Natural killer cell treated with Interleukin-12 subunit alpha and Interleukin-12 subunit beta and Interleukin-15 and Interleukin-18, amount 100 ng/mL, for 72 hours (primary cell): ENCODE measurements around the gene YKT6. TPM values are rescaled to one million over a fixed set of nuclear protein-coding genes. Genes with fewer than 3 reads are reported as not detected.

Experiments
- ATAC-seq, 2 donors: fragments of 150-1000 bp; cut with Tn5 transposase in 1 of 2; sonication (Bioruptor Pico), chemical (Tn5 transposase) in 1 of 2; 2 replicates each; pipeline ENCODE4 v1.10.0; 2021
- DNase-seq: peaks from one replicate; pipeline ENCODE4 v3.0.0; 2022; ENCODE audit warnings: low spot score
- H3K27ac Mint-ChIP-seq, 2 donors: 1 replicate in 1 of 2; 2 replicates in 1 of 2; pipeline ENCODE4 v1.8.0; 2022; ENCODE audit warnings: mixed read lengths in 2 of 2, mild to moderate bottlenecking in 1 of 2, moderate library complexity in 1 of 2
- H3K27me3 Mint-ChIP-seq, 2 donors: 1 replicate in 1 of 2; 2 replicates in 1 of 2; pipeline ENCODE4 v1.8.0; 2022; ENCODE audit warnings: mixed read lengths in 2 of 2
- H3K36me3 Mint-ChIP-seq: one replicate; pipeline ENCODE4 v1.8.0; 2022; ENCODE audit warnings: mixed read lengths
- H3K4me1 Mint-ChIP-seq, 2 donors: 1 replicate in 1 of 2; 2 replicates in 1 of 2; pipeline ENCODE4 v1.8.0; 2022; ENCODE audit warnings: low read depth in 2 of 2, mixed read lengths in 2 of 2, mild to moderate bottlenecking in 1 of 2
- H3K4me3 Mint-ChIP-seq: one replicate; pipeline ENCODE4 v1.8.0; 2022; ENCODE audit warnings: mixed read lengths
- H3K9me3 Mint-ChIP-seq: 2 replicates; pipeline ENCODE4 v1.8.0; 2022; ENCODE audit warnings: mixed read lengths
- total RNA-seq, 2 donors: library from RNA; stranded (reverse); gene quantifications; one replicate each; pipeline ENCODE4 v1.2.3, GENCODE V29; 2022

YKT6 gene
- total RNA-seq, 2 donors from 2014 or later, result 93.1 to 99.3 TPM

- H3K27me3 Mint-ChIP-seq, result no peaks in the 10 kb centered on the region
- H3K27ac Mint-ChIP-seq, result no peak overlapping the region
- no peaks in the 10 kb centered on the region for H3K4me1 Mint-ChIP-seq
- no peak for DNase-seq
- H3K4me3 Mint-ChIP-seq, result no peak overlapping the region
- ATAC-seq, result no peak
- H3K36me3 Mint-ChIP-seq, result no peaks in the 10 kb centered on the region
- no peaks in the 10 kb centered on the region for H3K9me3 Mint-ChIP-seq
These were observed 45.8 kb downstream of the YKT6 start for GRCh38 chr7:44246396-44247113.

DNA sequence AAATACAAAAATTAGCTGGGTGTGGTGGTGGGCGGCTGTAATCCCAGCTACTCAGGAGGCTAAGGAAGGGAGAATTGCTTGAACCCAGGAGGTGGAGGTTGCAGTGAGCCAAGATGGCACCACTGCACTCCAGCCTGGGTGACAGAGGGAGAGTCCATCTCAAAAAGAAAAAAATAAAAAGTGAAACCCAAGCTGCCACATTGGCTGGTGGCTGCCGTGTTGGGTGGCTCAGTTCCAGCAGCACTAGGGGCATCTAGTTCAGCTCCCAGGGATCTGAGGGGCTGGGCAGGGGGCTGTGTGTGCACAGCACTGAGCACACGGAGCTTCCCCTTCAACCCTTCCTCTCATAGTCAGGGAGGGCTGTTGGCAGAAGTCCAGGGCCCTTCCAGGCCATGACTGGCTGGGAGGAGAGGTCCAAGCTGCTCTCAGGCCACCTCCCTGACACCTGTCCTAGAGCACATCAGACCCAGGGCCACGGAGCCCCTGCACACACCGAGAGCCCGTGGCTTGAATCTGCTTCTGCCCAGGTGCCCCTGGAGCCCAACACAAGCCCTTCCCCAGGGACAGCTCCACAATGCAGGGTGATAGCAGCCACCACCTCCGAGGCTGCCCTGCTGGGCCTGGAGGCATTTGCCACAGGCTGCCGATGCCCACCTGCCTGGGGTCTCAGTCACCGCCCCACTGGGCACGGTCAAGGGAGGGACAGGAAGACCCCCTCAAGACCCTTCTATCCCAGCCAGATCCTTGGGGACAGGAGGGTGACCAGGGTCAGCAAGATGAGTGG lies 47.3 kb downstream of the YKT6 start:
- ATAC-seq (no peak), DNase-seq (no peak)
- no peaks in the 10 kb centered on the region for H3K27me3 Mint-ChIP-seq
- no peak overlapping the region for H3K4me3 Mint-ChIP-seq
- no peaks in the 10 kb centered on the region for H3K4me1 Mint-ChIP-seq
- H3K36me3 Mint-ChIP-seq, result no peaks in the 10 kb centered on the region
- H3K27ac Mint-ChIP-seq, result no peak overlapping the region
- no peaks in the 10 kb centered on the region for H3K9me3 Mint-ChIP-seq

DNA sequence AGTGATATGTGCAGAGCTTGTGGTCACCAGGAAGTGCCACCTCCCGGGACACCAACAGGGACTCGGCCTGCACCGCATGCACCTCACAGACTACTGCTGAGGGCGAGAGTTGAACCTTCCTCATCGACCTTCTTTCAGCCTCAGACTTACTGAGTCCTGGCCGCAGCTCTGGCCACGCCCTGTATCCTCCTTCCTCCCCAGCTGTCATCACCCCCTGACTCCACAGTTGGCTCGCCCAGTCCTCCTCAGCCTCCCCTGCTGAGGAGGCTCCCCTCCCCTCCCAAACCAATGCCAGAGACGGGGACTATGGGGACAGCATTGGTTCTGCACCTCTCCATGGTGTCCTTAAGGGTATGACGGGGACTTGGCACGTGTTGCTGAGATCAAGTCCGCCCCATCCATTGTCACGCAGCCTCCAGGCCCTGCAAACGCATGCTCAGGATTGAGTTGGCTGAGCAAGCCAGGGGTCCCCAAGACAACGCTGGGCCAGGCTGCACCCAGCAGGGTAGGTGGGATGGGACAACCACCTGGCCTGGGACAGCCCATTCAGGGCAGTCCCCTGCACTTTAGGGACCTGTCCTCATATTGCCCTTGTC lies 49.0 kb downstream of the YKT6 start:
- no peak overlapping the region for H3K4me3 Mint-ChIP-seq
- no peaks in the 10 kb centered on the region for H3K9me3 Mint-ChIP-seq
- peaks cover 4 to 5% of the 10 kb centered on the region in 2 donors for H3K4me1 Mint-ChIP-seq
- H3K27me3 Mint-ChIP-seq, result no peaks in the 10 kb centered on the region
- peak in 1 of 2 donors; percentile 11 for ATAC-seq
- no peak for DNase-seq
- no peaks in the 10 kb centered on the region for H3K36me3 Mint-ChIP-seq
- no peak overlapping the region for H3K27ac Mint-ChIP-seq

DNA sequence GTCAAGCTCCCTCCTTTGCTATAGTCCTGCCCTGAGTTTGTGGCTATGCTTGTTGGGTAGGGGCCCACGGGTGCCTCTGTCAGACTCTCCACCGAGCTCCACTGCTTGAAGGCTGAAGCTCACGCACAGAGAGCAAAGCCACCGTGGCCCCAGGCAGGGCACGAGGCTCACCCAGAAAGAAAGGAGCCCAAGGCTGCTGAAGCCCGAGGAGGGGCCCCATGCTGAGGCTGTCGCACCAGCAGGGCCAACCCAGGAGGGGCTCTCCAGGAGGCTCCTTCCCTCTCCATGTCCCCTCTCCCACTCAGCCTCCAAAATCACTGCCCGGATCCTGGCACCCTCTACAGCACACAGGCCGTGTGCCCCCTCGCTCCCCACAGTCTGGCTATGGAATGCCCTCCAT lies 50.5 kb downstream of the YKT6 start:
- Mint-ChIP-seq H3K27me3 (no peaks in the 10 kb centered on the region), H3K27ac (no peak overlapping the region), H3K9me3 (no peaks in the 10 kb centered on the region), H3K4me1 (peaks cover 11 to 12% of the 10 kb centered on the region in 2 donors), H3K4me3 (no peak overlapping the region), H3K36me3 (no peaks in the 10 kb centered on the region)
- no peak for ATAC-seq
- no peak for DNase-seq

DNA sequence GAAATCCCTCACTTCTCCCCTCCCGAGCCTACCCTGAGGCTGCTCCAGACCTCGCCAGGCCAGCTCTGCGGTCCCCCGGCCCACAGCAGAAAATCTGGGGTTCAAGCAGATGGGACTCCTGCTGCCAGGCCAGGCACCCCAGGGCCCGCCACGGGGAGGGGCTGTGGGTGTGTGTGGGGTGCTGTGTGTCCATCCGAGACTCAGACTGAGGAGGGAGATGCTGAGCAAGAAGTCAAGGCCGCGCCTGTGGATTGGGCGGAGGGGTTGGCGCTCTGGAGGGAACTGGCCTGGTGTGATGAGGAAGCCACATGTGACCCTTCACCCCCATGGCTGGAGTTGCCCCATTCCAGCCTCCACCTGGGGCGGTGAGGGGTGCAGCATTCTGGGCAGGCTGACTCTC lies 51.1 kb downstream of the YKT6 start:
- DNase-seq, result no peak
- Mint-ChIP-seq H3K4me3 (no peak overlapping the region), H3K27ac (no peak overlapping the region), H3K4me1 (peaks cover 11 to 13% of the 10 kb centered on the region in 2 donors), H3K36me3 (no peaks in the 10 kb centered on the region), H3K9me3 (no peaks in the 10 kb centered on the region), H3K27me3 (no peaks in the 10 kb centered on the region)
- ATAC-seq, result no peak

DNA sequence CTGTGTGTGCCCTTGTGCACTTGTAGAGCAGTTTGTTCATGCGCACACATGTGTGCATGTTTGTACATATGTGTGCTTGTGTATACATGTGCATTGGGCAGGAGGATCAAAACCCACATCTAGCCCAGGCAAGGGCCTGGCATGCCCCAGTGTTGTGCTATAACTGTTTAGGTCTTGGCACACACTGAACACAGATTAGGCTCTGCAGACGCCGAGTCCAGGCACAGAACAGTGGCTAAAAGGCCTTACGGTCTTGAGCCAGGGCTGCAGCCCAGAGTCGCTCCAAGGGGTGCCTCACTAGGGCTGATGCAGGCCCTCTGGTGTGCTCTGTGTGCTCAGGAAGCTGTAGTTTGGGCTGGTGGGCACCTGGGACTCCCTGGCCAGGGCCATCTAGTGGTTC lies 55.7 kb downstream of the YKT6 start:
- no peaks in the 10 kb centered on the region for H3K9me3 Mint-ChIP-seq
- no peak for ATAC-seq
- H3K36me3 Mint-ChIP-seq, result no peaks in the 10 kb centered on the region
- DNase-seq, result no peak
- no peak overlapping the region for H3K4me3 Mint-ChIP-seq
- H3K4me1 Mint-ChIP-seq, result peaks cover 35 to 39% of the 10 kb centered on the region in 2 donors
- peak overlapping the region; percentile 1 to 42 for H3K27ac Mint-ChIP-seq
- H3K27me3 Mint-ChIP-seq, result no peaks in the 10 kb centered on the region

DNA sequence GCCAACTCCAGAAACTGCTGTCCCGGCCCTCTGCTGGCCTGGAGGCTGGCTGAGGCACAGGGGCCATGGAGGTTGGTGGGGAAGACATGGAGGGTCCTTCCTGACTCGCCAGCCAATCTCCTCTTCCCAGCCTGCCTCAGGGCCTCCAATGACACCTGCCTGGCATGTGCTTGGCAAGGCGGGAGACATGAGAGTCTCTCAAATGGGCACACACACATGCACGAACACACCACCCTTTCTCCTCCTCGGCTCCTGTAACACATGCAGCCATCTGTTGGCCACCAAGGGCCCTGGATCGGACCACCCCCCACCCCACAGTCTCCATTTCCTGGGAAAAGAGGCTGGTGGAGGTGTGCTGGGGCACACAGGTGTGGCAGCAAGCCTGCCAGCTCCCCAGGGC lies 56.4 kb downstream of the YKT6 start:
- Mint-ChIP-seq H3K4me1 (peaks cover 35 to 39% of the 10 kb centered on the region in 2 donors), H3K4me3 (no peak overlapping the region), H3K27me3 (no peaks in the 10 kb centered on the region), H3K27ac (peak overlapping the region; percentile 61 to 84), H3K36me3 (no peaks in the 10 kb centered on the region), H3K9me3 (no peaks in the 10 kb centered on the region)
- DNase-seq (no peak), ATAC-seq (no peak)

- Mint-ChIP-seq H3K9me3 (no peaks in the 10 kb centered on the region), H3K27ac (peak overlapping the region; percentile 61 to 84), H3K36me3 (no peaks in the 10 kb centered on the region), H3K4me3 (peak overlapping the region; percentile 76), H3K27me3 (no peaks in the 10 kb centered on the region), H3K4me1 (peaks cover 35 to 39% of the 10 kb centered on the region in 2 donors)
- peak; percentile 93 for DNase-seq
- ATAC-seq, result peak; percentile 98 to 99
These were observed 57.0 kb downstream of the YKT6 start for GRCh38 chr7:44257618-44258422.

DNA sequence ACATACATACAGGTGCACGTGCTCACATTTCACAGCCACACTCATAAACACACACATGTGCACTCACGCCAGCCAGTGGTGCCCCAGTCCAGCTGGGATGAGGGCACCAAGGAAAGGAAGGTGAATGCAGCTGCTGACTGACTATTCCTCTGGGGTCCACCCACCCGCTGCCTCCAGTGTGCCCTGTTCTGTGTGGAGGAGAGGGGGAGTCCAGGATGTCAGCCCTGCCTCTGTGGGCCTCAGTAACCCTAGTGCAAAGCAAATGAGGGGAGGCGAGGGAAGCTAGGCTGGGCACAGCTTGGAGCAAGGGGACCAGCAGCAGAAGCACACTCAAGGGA lies 57.6 kb downstream of the YKT6 start:
- Mint-ChIP-seq H3K4me1 (peaks cover 35 to 39% of the 10 kb centered on the region in 2 donors), H3K36me3 (no peaks in the 10 kb centered on the region), H3K9me3 (no peaks in the 10 kb centered on the region), H3K4me3 (peak overlapping the region; percentile 76), H3K27ac (peak overlapping the region; percentile 61 to 84), H3K27me3 (no peaks in the 10 kb centered on the region)
- DNase-seq (no peak), ATAC-seq (no peak)

DNA sequence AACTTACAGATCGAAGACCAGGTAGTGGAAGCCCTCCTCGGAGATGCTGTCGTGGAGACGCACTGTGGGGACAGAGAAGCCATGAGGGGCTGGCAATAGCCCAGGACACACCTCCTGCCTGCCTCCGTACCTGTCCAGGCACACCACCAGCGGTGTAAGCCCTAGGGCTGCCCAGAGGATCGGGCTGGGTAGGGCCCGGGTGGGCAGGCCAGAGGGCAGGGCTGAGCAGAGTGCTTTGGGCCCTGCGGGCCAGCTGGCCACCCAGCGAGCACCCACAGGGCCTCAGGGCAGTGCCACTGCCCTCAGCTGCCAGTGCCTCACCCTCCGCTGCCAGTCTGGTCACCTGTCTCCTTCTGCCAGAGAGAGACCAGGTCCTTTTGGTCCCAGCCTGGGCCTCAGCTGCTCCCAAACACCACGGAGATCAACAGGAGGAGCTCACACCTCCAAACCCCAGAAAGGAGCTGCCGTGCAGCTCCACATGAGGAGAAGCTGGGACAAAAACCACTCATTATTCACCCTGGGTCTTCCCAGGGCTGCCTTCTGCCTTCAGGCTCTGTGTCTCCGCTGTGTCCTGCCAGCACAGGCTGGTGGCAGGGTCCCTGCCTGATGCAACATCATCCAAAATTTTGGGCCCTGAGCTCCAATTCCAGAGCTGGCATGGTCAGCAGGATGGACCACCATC lies 58.2 kb downstream of the YKT6 start:
- DNase-seq, result no peak
- Mint-ChIP-seq H3K4me3 (no peak overlapping the region), H3K36me3 (no peaks in the 10 kb centered on the region), H3K27me3 (no peaks in the 10 kb centered on the region), H3K27ac (peak overlapping the region; percentile 61 to 84), H3K4me1 (peaks cover 35 to 39% of the 10 kb centered on the region in 2 donors), H3K9me3 (no peaks in the 10 kb centered on the region)
- no peak for ATAC-seq

DNA sequence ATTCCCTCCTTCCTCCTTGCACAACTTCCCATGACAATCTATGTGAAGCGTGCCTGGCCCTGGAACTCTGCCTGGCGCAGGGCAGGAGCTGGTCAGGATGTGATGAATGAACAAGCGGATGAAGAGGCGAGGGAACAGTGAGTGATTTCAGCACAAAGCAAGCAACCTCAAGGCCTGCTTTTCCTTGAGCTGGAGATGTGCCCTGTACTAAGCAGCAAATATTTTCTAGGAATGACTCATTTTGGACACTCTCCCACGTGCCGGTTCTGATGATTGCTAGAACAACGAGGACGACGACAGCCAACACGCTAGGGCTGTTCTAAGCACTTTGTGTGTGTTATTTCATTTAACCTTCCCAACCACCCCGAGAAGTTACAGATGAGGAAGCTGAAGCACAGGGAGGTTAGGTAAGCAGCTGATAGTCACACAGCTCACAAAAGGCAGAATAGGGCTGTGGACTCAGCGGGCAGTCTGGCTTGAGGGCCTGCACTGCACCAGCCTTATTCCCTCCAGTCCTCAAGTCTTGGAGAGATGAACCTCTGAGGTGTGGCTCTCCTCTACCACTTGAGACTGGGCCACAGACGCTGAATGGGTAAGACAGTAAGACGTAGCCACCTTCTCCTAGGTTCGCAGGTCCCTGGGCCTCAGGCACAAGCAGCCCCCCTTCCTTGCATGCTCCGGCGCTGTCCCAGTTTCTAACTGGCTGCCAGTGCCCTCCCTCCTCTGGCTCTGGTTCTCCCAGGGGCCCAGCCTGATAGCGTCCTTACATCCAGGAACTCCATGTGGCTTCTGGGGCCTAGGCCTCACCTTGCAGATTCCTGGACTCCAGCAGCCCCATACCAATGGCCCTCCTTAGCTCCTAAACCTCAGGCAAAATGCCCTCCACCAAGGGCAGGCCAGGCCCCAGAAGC lies 59.0 kb downstream of the YKT6 start:
- DNase-seq (no peak), ATAC-seq (no peak)
- Mint-ChIP-seq H3K4me1 (peaks cover 29 to 34% of the 10 kb centered on the region in 2 donors), H3K27me3 (no peaks in the 10 kb centered on the region), H3K9me3 (no peaks in the 10 kb centered on the region), H3K36me3 (no peaks in the 10 kb centered on the region), H3K4me3 (no peak overlapping the region), H3K27ac (peak overlapping the region; percentile 47 to 70)

GRCh38 chr7:44261240-44261639 lies 60.5 kb downstream of the YKT6 start:
- no peaks in the 10 kb centered on the region for H3K36me3 Mint-ChIP-seq
- no peak for DNase-seq
- H3K27ac Mint-ChIP-seq, result peak overlapping the region in 1 of 2 donors; percentile 70
- ATAC-seq, result no peak
- H3K4me1 Mint-ChIP-seq, result peaks cover 24 to 27% of the 10 kb centered on the region in 2 donors
- no peaks in the 10 kb centered on the region for H3K9me3 Mint-ChIP-seq
- no peaks in the 10 kb centered on the region for H3K27me3 Mint-ChIP-seq
- H3K4me3 Mint-ChIP-seq, result no peak overlapping the region
